H1 (cell line): ENCODE measurements around the gene PRTG. TPM values are rescaled to one million over a fixed set of nuclear protein-coding genes. Genes with fewer than 3 reads are reported as not detected.

Source experiments
- BACH1 ChIP-seq: IDR thresholded peaks from 2 replicates; pipeline ENCODE4 v1.6.1; 2012; ENCODE audit warnings: low read length, improper control_type of control experiment
- SP4 ChIP-seq: IDR thresholded peaks from 2 replicates; pipeline ENCODE4 v1.6.1; 2012; ENCODE audit warnings: low read length, inconsistent platforms
- polyA plus RNA-seq, 7 experiments: library from polyadenylated mRNA; depleted of rRNA in 3 of 7; stranded (reverse) in 5 of 7; unstranded in 2 of 7; fragments of >200 nt in 5 of 7; fragments of 200-250 nt in 2 of 7; gene quantifications; 1 replicate in 5 of 7; 2 replicates in 1 of 7; 4 replicates in 1 of 7; pipeline versions ENCODE4 v1.2.1 to v1.2.3, GENCODE V29; 2011 to 2013; ENCODE audit warnings: missing spikeins in 2 of 7, mixed read lengths in 2 of 7
- total RNA-seq: library from RNA; stranded (reverse); fragmentation: NEBNext Ultra II Directional; extraction: Animal tissue kit (Norgen Biotek cat#: 25700); gene quantifications from 2 replicates; pipeline ENCODE4 v1.2.1, GENCODE V29; 2021

PRTG gene
- total and polyA plus RNA-seq, 2 of the 8 experiments (the other 6 are each of a cell fraction or from before 2014, with no cell fraction given): 3.1 to 3.2 TPM

- TF ChIP-seq SP4 (no peak), BACH1 (0 out of 2 replicates have a peak, but pooled peaks have one; percentile 26)
- TF ChIP-seq, all 59 proteins: peak for 9
These were observed 154.7 kb downstream of the PRTG start, which contains the start of gene PYGO1 (continued) for GRCh38 chr15:55588070-55588814.
